GM12873 (cell line): ENCODE measurements around the gene BTC.

Experiments used
- CTCF ChIP-seq: IDR thresholded peaks from 2 replicates; pipeline ENCODE4 v1.5.1; 2012; ENCODE audit warnings: low read depth, mild to moderate bottlenecking, moderate library complexity, low read length, control low read depth; ENCODE audit not compliant: insufficient read depth; ENCODE audit errors: missing control alignments

The BTC gene

GRCh38 chr4:74777531-74777930 lies 16.8 kb downstream of the BTC start:
- no peak for TF ChIP-seq CTCF

- TF ChIP-seq CTCF, result no peak
Measured at GRCh38 chr4:74772783-74773182, 21.5 kb downstream of the BTC start.

GRCh38 chr4:74772106-74772505 lies 22.2 kb downstream of the BTC start:
- TF ChIP-seq CTCF, result no peak

GRCh38 chr4:74770226-74770910 lies 24.0 kb downstream of the BTC start:
- TF ChIP-seq CTCF, result no peak

- TF ChIP-seq CTCF, result no peak
Measured at GRCh38 chr4:74768857-74769525, 25.3 kb downstream of the BTC start.

- TF ChIP-seq CTCF, result no peak
Measured at GRCh38 chr4:74764119-74764518, 30.2 kb downstream of the BTC start.

- no peak for TF ChIP-seq CTCF
Measured at GRCh38 chr4:74758551-74759145, 35.7 kb downstream of the BTC start.
